Fibroblast of upper back skin (primary cell): Measurements from ENCODE around the gene CSNK2A1.
"Not testable (repeated sequence)": the region's sequence is repeated elsewhere in the genome, so short reads cannot be mapped to it uniquely, and the experiment has no call there.

Experiments used
- DNase-seq: peaks from one replicate; pipeline ENCODE4 v3.0.0-alpha.2; 2013

Gene CSNK2A1

GRCh38 chr20:480044-480443, 63.5 kb downstream of the CSNK2A1 start:
- no peak for DNase-seq

DNA sequence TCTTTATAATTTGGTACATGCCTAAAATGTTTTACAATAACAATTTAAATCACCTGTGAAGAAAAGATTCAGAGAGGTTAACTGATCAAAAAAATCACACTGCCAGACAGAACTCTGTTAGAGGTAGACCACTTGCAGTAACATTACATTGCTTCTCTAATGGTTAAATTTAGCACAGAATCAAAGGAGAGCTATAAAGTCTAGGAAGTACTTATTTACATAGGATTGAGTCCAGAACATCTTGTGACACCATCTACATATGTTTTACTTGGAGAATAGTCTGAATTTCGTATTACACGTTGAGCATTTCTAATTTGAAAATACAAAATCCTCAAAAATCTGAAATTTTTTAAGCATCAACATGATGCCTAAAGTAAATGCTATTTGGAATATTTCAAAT, 64.1 kb downstream of the CSNK2A1 start:
- peak; percentile 10 for DNase-seq

DNA sequence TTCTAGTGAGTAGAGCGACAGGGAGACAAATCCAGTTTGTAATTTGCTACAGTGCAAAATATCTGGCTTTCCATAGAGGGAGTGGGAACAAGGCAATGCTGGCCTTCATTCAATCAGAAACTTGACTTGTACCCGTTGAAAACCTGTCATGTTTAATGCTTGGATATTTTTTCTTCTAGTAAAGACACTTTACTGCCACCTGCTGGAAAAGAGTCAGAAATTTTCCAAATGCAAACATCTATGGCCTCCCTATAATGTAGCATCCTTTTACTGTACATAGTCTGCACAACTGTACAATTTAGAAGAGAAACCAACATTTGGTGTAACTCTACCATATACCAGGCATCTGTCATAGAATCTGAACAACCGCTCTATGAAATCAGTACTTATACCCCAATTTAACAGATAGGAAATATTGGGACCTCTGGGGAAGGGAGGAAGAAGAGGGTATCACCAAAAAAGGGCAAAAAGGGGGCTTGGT, 64.6 kb downstream of the CSNK2A1 start:
- DNase-seq = peak; percentile 78

DNA sequence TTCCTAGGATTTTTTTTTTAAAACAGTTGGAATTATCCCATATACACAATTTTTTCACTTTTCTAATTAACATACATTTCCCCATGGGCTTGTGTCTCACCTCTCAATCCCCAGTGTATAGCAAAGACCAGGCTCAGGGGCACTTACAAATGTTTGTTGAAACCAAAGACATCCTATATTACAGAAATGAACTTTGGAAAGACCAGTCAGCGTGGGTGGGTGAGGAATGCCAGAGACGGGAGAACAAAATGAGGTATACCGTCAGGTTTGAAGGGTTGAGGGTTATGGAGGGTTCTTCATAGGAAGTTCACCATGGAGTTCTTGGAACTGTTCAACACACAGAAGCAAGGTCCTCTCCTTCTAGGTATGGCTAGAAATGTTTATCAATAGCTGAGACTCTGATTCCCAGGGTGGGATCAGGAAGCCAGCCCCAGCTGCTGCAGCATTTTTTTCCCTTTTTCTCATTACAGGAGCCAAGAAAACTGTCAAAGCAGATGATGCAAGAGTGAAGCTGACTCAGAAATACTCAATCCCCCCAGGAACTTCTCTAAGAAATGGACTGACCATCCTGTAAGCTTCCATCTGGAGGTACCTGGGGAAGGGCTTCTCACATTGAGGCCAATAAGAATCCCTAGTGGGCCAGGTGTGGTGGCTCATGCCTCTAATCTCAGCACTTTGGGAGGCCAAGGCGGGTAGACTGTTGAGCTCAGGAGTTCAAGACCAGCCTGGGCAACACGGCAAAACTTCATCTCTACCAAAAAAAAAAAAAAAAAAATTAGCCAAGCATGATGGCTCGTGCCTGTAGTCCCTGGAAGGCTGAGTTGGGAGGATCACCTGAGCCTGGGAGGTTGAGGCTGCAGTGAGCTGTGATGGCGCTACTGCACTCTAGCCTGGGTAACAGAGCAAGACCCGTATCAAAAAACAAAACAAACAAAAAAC, 65.3 kb downstream of the CSNK2A1 start:
- DNase-seq = peak; percentile 91

- DNase-seq = not testable (repeated sequence)
These were observed 66.9 kb downstream of the CSNK2A1 start for GRCh38 chr20:476561-477249.

- peak; percentile 39 for DNase-seq
These were observed 67.9 kb downstream of the CSNK2A1 start for GRCh38 chr20:475463-476357.

DNA sequence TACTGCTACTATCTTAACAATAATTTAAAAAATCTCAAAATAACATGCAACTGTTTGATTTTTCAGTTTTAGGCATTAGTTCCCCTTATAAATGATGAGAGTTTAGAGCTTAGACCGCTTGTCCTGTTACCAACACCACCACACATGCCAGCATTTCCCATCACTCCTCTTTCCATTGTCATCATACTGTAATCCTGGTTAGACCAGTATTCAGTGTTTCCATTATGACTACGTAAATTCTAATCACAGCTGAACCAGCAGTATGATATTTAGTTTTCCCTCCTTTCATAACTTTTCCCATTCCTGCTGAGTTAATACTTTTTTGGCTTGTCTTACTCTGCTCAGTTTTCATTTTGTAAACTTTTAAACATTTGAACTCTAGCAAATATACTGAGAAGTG, 69.0 kb downstream of the CSNK2A1 start:
- no peak for DNase-seq

- DNase-seq = no peak
These were observed 70.7 kb downstream of the CSNK2A1 start for GRCh38 chr20:472889-473292.

GRCh38 chr20:472137-472846, 71.3 kb downstream of the CSNK2A1 start:
- DNase-seq = no peak

DNA sequence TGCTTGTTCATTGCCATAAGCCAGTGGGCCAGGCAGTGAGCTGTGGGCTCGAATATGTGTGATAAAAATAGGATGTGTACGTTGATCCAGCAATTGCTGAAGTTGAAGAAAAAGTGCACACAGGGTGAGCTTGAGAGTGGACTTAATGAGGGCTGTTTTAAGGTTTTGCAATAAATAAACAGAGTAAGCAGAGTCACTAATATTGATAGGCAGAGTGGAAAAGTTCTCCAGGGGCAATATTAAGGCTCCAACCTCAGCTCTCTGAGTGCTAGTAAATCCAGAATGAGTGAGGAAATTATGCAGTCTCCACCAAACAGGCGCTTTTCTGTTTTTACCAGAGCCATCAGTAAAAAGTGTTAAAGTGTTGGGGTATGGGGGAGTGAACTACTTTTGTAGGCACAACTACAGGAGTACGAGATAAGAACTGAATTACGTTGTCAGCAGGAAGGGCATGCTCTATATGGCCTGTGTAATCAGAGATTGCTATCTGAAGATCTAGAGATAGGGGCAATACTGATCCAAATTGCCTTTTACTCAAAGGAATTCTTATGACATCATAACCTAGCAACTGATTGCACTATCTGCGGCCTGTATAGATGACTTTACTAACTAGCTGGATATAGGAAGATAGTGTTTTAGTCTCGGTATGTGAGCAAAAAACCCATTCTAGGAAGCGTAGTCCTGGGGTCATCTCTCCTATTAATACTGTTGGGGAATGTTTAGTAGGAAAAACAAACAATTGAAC, 73.7 kb downstream of the CSNK2A1 start:
- DNase-seq = no peak

- no peak for DNase-seq
These were observed 75.8 kb downstream of the CSNK2A1 start for GRCh38 chr20:467755-468154.

GRCh38 chr20:462199-462991, 81.2 kb downstream of the CSNK2A1 start, which contains the start of gene TBC1D20:
Gene TBC1D20 (minus strand): TSS chr20:462533. CDS start chr20:462405, 128 bp downstream.
- DNase-seq = peak; percentile 86

DNA sequence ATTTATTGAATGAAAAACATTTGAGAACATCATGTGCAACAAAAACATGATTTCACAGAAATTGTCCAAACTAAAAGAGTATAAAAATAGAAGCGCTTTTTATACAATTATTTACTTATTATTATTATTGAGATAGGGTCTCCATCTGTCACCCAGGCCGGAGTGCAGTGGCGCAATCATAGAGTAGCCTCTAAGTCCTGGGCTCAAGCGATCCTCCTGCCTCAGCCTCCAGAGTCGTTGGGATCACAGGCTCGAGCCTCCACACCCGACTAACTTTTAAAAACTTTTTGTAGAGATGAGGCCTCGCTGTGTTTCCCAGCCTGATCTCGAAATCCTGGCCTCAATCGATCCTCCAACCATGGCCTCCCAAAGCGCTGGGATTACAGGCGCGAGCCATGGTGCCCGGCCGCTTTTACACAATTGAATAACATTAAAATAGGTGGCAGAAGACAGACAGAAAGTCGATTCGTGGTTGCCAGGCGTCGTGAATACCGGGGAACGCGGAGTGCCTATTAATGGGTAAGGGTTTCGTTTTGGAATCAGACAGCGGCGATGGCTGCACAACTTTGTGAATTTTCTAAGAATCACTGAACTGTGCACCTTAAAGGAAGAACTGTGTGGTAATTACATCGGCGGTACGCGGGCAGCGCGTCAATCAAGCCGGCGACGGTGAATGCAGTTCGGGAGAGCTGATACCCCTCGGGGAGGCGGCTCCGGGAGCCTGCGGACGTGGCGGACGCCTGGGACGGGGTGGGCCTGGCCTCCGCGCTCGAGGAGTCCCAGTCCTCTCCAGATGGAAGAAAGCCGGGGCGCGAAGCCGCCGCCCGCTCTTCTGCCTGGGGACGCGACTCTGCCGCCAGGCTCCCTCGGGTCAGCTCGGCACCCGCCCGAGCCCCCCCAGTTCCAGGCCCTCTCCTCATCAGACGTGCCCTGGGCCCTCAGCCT, 82.1 kb downstream of the CSNK2A1 start:
- peak; percentile 35 for DNase-seq

GRCh38 chr20:460707-461106, 82.9 kb downstream of the CSNK2A1 start:
- DNase-seq = no peak

DNA sequence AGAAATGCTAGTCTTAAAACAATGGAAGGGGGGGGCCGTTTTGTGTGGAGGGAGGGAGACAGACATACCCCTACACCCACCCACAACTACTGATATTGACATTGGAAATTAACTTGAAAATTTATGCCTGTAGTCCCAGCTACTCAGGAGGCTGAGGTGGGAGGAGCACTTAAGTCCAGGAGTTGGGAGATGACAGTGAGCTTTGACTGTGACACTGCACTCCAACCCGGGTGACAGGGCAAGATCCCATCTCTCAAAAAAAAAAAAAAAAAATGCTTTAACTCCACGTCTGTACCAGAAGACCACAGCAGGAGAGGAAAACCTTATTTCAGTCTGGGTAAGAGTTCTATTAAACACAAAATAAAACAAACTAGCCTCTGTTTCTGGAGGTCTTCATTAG, 83.4 kb downstream of the CSNK2A1 start:
- DNase-seq = no peak

DNA sequence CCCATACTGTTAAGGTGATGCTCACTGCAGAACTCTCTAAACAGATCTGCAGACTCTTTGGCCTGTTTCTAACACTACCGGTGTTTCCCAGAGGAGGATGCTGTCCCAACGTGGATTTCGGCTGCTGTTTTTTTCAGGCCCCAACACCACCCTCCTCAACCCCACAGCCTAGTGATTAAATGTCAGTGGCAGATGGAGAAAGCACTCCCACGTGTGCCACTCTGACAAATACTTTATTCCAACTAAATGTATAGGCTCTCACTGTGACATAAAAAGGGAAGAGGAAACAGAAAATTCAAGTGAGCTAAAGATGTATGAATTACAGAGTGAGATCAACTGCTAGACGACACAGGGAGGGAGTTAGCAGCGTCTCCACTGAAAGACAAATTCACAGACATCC, 84.8 kb downstream of the CSNK2A1 start:
- DNase-seq = no peak

GRCh38 chr20:454951-455350, 88.6 kb downstream of the CSNK2A1 start:
- DNase-seq = no peak

DNA sequence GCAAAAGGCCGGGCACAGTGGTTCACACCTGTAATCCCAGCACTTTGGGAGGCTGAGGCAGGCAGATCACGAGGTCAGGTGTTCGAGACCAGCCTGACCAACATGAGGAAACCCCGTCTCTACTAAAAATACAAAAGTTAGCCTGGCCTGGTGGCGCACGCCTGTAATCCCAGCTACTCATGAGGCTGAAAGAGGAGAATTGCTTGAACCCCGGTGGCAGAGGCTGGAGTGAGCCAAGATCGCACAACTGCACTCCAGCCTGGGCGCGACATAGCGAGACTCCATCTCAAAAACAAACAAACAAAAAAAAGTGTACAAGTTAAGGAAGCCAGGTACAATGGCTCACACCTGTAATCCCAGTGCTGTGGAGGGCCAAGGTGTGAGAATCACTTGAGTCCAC, 91.6 kb downstream of the CSNK2A1 start:
- DNase-seq = not testable (repeated sequence)
